DND-41 (cell line): Measurements from ENCODE around the gene LY6G6D.

Source experiments
- EZH2 ChIP-seq: IDR thresholded peaks from 3 replicates; pipeline ENCODE4 v1.6.1; 2012; ENCODE audit warnings: borderline replicate concordance, low read depth, mild to moderate bottlenecking, moderate library complexity, low read length, inconsistent platforms; ENCODE audit not compliant: severe bottlenecking
- TF ChIP-seq, protein P1 (sequence below): IDR thresholded peaks from 2 replicates; pipeline ENCODE4 v1.5.1; 2012; ENCODE audit warnings: borderline replicate concordance, low read length, moderate library complexity, mild to moderate bottlenecking; ENCODE audit not compliant: poor library complexity, severe bottlenecking; ENCODE audit errors: extremely low read depth

DNA sequence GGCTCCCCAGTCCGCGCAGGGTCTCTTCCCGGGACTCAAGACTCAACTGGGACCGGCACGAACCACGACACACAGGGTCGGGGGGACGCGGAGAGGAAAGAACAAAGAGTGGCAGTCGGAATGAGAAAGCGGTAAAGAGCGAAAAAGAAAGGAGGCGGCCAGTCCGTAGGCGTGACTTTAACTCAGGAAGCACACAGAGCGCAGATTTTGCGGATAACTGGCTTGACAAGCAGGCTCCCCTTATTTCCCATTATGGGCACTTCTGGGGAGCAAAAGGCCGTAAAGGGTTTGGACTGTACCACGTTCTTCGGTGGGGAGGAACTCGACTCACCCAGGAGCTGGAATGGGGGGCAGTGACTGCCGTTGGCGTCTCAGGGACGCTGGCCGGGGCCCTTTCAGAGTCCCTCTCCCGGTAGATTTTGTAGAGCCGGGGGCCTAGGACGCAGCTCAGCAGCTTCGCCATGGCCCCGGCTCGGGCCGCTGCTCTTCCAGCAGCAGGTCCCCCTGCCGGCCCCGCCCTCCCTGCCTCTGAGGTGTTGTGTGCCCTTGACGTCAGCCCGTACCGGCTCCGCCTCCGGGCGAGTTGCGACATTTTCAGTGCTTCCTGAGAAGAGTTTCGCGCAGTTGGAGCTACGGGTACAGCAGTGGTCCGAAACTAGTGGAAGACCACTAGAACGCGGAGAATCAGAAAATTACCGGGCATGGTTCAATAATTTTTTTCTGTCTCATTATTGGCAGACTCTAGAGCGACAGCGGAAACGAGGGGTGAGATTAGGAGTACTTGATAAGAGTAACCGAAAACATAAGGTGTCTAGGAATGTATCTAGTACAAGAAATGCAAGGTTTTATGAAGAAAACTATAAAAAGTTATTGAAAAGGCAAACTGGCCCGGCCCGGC lies 12.1 kb upstream of the LY6G6D start, which contains the start of gene ABHD16A:
- TF ChIP-seq, protein P1, sequence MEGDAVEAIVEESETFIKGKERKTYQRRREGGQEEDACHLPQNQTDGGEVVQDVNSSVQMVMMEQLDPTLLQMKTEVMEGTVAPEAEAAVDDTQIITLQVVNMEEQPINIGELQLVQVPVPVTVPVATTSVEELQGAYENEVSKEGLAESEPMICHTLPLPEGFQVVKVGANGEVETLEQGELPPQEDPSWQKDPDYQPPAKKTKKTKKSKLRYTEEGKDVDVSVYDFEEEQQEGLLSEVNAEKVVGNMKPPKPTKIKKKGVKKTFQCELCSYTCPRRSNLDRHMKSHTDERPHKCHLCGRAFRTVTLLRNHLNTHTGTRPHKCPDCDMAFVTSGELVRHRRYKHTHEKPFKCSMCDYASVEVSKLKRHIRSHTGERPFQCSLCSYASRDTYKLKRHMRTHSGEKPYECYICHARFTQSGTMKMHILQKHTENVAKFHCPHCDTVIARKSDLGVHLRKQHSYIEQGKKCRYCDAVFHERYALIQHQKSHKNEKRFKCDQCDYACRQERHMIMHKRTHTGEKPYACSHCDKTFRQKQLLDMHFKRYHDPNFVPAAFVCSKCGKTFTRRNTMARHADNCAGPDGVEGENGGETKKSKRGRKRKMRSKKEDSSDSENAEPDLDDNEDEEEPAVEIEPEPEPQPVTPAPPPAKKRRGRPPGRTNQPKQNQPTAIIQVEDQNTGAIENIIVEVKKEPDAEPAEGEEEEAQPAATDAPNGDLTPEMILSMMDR, result no peak
- TF ChIP-seq EZH2, result no peak
